HEK293 (cell line): ENCODE data around the gene CXXC5.

ENCODE experiments used
- HOXA7 ChIP-seq: sonication (generic); formaldehyde crosslinking; IDR thresholded peaks from 2 replicates; pipeline ENCODE4 v1.8.1; 2022; ENCODE audit warnings: missing genetic modification reagents, borderline replicate concordance
- HOXD13 ChIP-seq: sonication (generic); formaldehyde crosslinking; IDR thresholded peaks from 2 replicates; pipeline ENCODE4 v1.8.0; 2022; ENCODE audit warnings: missing genetic modification reagents, borderline replicate concordance
- MZF1 ChIP-seq: fragments of 450-650 bp; formaldehyde crosslinking; IDR thresholded peaks from 2 replicates; pipeline ENCODE4 v1.5.1; 2017; ENCODE audit warnings: missing biosample characterization, missing genetic modification characterization, borderline replicate concordance
- OSR2 ChIP-seq: fragments of 450-650 bp; formaldehyde crosslinking; IDR thresholded peaks from 2 replicates; pipeline ENCODE4 v1.5.1; 2016; ENCODE audit warnings: missing biosample characterization, missing genetic modification characterization
- PBX3 ChIP-seq: sonication (generic); formaldehyde crosslinking; IDR thresholded peaks from 2 replicates; pipeline ENCODE4 v1.8.1; 2022; ENCODE audit warnings: mild to moderate bottlenecking, moderate library complexity, missing genetic modification reagents
- PRDM6 ChIP-seq: fragments of 450-650 bp; formaldehyde crosslinking; IDR thresholded peaks from 2 replicates; pipeline ENCODE4 v1.5.1; 2017; ENCODE audit warnings: missing biosample characterization, missing genetic modification characterization
- SETDB1 ChIP-seq: IDR thresholded peaks from one replicate; pipeline ENCODE4 v1.6.1; 2017; ENCODE audit warnings: mild to moderate bottlenecking, low read length, moderate library complexity, mixed read lengths; ENCODE audit not compliant: insufficient read length
- SP3 ChIP-seq: fragments of 450-650 bp; formaldehyde crosslinking; IDR thresholded peaks from 2 replicates; pipeline ENCODE4 v1.5.1; 2016; ENCODE audit warnings: missing biosample characterization, missing genetic modification characterization
- ZBTB11 ChIP-seq: fragments of 450-650 bp; formaldehyde crosslinking; conservative IDR thresholded peaks from 2 replicates; pipeline ENCODE4 v1.5.1; 2016; ENCODE audit warnings: low read depth, missing biosample characterization, missing genetic modification characterization
- ZNF112 ChIP-seq: fragments of 450-650 bp; formaldehyde crosslinking; IDR thresholded peaks from 2 replicates; pipeline ENCODE4 v1.5.0; 2017; ENCODE audit warnings: missing biosample characterization, missing genetic modification characterization
- ZNF146 ChIP-seq: fragments of 450-650 bp; formaldehyde crosslinking; IDR thresholded peaks from 2 replicates; pipeline ENCODE4 v1.5.1; 2016; ENCODE audit warnings: missing biosample characterization, missing genetic modification characterization
- ZNF148 ChIP-seq: fragments of 450-650 bp; formaldehyde crosslinking; IDR thresholded peaks from 2 replicates; pipeline ENCODE4 v1.5.0; 2017; ENCODE audit warnings: missing biosample characterization, missing genetic modification characterization, borderline replicate concordance
- ZNF157 ChIP-seq: fragments of 450-650 bp; formaldehyde crosslinking; IDR thresholded peaks from 2 replicates; pipeline ENCODE4 v1.5.1; 2016; ENCODE audit warnings: missing biosample characterization, missing genetic modification characterization
- ZNF184 ChIP-seq: fragments of 450-650 bp; IDR thresholded peaks from 2 replicates; pipeline ENCODE4 v1.5.1; 2018; ENCODE audit warnings: missing biosample characterization, mild to moderate bottlenecking, missing genetic modification characterization
- ZNF23 ChIP-seq: fragments of 450-650 bp; formaldehyde crosslinking; IDR thresholded peaks from 2 replicates; pipeline ENCODE4 v1.5.1; 2016; ENCODE audit warnings: missing biosample characterization, missing genetic modification characterization, borderline replicate concordance
- ZNF26 ChIP-seq: fragments of 450-650 bp; formaldehyde crosslinking; IDR thresholded peaks from 2 replicates; pipeline ENCODE4 v1.5.1; 2016; ENCODE audit warnings: missing biosample characterization, missing genetic modification characterization
- ZNF350 ChIP-seq: fragments of 450-650 bp; formaldehyde crosslinking; IDR thresholded peaks from 2 replicates; pipeline ENCODE4 v1.5.0; 2017; ENCODE audit warnings: missing biosample characterization, mild to moderate bottlenecking, missing genetic modification characterization
- ZNF513 ChIP-seq: fragments of 450-650 bp; IDR thresholded peaks from 2 replicates; pipeline ENCODE4 v1.5.1; 2018; ENCODE audit warnings: missing biosample characterization, missing genetic modification characterization
- ZNF548 ChIP-seq: fragments of 450-650 bp; formaldehyde crosslinking; IDR thresholded peaks from 2 replicates; pipeline ENCODE4 v1.5.1; 2016; ENCODE audit warnings: missing biosample characterization, missing genetic modification characterization
- ZNF626 ChIP-seq: fragments of 450-650 bp; sonication (Bioruptor Pico); formaldehyde crosslinking; IDR thresholded peaks from 2 replicates; pipeline ENCODE4 v1.5.1; 2018; ENCODE audit warnings: missing biosample characterization, missing genetic modification characterization, inconsistent platforms
- ZNF692 ChIP-seq: fragments of 450-650 bp; formaldehyde crosslinking; IDR thresholded peaks from 2 replicates; pipeline ENCODE4 v1.5.1; 2016; ENCODE audit warnings: missing biosample characterization, missing genetic modification characterization
- ZNF785 ChIP-seq: fragments of 450-650 bp; formaldehyde crosslinking; IDR thresholded peaks from 2 replicates; pipeline ENCODE4 v1.5.1; 2016; ENCODE audit warnings: missing biosample characterization, missing genetic modification characterization
- ZSCAN5A ChIP-seq: fragments of 450-650 bp; formaldehyde crosslinking; IDR thresholded peaks from 2 replicates; pipeline ENCODE4 v1.5.1; 2016; ENCODE audit warnings: missing biosample characterization, missing genetic modification characterization

The CXXC5 gene

GRCh38 chr5:139637438-139638089 lies 10.6 kb upstream of the CXXC5 start (continued):
- TF ChIP-seq ZNF692 (tag by site-specific recombination), result no peak; the same call in 1 of the 2 replicates
- TF ChIP-seq ZNF157 (tag by site-specific recombination), result no peak
- TF ChIP-seq HOXA7, result no peak
- TF ChIP-seq ZNF350, result no peak
- peak; percentile 64; the same call in 1 of the 2 replicates for TF ChIP-seq ZBTB11 (tag by site-specific recombination)
- no peak for TF ChIP-seq MZF1 (tag by site-specific recombination)
- no peak for TF ChIP-seq SP3 (tag by site-specific recombination)
- TF ChIP-seq ZNF626 (tag by site-specific recombination), result no peak
- no peak for TF ChIP-seq OSR2 (tag by site-specific recombination)
- no peak for TF ChIP-seq ZNF23 (tag by site-specific recombination)
- peak; percentile 44; the same call in 1 of the 2 replicates for TF ChIP-seq ZNF184 (tag by site-specific recombination)
- TF ChIP-seq SETDB1, result no peak
- TF ChIP-seq ZNF146 (tag by site-specific recombination), result no peak
- peak; percentile 70; the same call in 1 of the 2 replicates for TF ChIP-seq PBX3 (CRISPR knock-in tag)
- TF ChIP-seq ZNF548 (tag by site-specific recombination), result no peak
- no peak for TF ChIP-seq ZNF513 (tag by site-specific recombination)
- no peak for TF ChIP-seq ZNF112 (tag by site-specific recombination)
- no peak for TF ChIP-seq PRDM6 (tag by site-specific recombination)
- no peak for TF ChIP-seq ZNF26 (tag by site-specific recombination)
- no peak for TF ChIP-seq ZSCAN5A (tag by site-specific recombination)
- TF ChIP-seq ZNF785 (tag by site-specific recombination), result no peak
- TF ChIP-seq HOXD13 (CRISPR knock-in tag), result no peak
- TF ChIP-seq ZNF148, result no peak
